GM18499 (cell line): ENCODE results near the gene CDC42.

Experiments
- ATAC-seq: cut with Tn5 transposase; IDR thresholded peaks from one replicate; pipeline ENCODE4 v1.9.1; 2021; ENCODE audit warnings: moderate number of reproducible peaks; ENCODE audit not compliant: insufficient read depth, unreplicated experiment

The CDC42 gene

DNA sequence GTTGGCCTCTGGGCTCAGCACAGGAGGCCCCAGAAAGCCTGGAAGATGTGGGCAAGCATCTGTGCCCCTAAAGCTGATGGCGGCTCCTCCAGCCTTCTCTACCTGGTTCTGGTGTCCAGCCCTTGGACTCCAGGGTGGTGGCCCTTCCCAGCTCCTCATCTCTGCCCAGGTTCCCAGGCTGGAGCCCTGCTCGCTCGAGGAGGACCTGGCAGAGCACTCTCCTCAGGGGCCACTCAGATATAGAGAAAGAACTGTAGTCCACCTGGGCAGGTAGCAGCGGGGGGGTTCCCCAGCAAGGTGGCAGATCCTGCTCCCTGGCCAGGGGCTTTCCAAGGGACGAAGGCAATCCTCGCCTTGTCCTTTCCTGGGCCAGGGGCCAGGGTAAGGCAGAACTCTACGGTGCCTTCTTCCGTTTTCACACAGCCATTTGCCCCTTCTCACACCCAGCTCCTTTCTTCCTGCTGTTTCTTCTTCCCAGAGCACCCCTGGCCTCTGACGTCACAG is 71.4 kb downstream of the CDC42 start:
- no peak for ATAC-seq

DNA sequence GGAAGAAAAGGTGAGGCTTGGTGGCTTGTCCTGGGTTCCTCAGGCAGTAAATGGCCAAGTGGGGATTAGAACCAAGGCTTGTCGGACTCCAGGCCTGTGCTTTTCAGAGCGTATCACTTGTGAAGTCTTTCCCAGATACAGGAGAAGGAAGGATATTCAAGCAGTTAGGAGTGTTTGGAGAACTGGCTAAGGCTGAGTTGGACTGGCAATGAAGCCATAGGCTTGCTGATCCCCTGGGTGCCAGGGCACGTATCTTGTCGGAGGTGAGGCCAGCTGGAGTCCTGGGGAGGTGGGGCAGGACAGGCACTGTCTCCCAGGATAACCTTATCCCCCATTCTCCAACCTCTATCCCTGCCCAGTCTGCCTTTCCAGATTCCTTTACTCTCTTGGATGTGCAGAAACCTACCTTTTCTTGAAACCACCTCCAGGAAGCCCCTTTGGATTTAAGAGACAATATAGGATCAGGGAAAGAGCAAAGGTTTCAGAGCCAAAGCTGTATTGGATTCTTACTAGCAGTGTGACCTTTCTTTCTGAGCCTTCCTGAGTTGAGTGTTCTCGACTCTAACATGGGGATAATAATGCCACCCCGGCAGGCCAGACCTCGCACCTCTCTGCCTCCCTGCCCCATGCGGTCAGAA is 72.2 kb downstream of the CDC42 start:
- no peak for ATAC-seq

DNA sequence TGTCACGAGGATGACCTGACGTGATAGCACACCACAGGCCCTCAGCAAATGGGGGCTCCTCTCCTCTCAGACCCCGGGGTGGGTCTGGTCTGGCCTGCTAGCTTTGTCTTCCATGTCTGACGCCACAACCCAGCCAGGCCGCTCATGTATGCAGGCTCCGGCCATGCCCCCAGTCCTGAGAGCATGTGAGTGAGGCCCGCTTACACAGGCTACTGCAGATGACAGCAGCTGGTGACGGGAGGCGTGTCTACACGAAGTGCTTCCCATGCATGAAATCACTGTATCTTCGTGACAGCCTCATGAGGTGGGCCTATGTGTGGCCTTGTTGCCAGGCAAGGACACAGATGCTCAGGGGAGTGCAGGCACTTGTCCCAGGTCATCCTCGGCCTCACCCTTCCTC is 74.0 kb downstream of the CDC42 start:
- no peak for ATAC-seq

DNA sequence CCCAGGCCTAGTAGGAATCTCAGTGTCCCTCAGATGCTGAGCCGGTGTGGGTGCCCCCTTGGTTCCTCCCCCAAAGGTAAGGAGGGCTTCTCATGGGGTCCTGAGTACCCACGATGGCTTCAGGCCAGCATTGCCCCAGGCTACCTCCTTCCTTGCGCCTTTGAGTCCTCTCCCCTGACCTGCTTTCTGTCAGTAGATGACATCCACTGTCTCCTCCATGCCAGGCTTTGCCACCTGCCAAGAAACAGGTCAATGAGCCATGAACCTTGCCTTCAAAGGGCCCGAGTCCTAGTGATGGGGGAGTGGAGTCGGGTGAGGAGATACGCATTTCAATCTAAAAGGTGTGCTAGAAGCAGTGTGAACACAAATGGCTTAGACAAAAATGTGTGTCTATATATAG is 74.7 kb downstream of the CDC42 start:
- ATAC-seq = no peak

DNA sequence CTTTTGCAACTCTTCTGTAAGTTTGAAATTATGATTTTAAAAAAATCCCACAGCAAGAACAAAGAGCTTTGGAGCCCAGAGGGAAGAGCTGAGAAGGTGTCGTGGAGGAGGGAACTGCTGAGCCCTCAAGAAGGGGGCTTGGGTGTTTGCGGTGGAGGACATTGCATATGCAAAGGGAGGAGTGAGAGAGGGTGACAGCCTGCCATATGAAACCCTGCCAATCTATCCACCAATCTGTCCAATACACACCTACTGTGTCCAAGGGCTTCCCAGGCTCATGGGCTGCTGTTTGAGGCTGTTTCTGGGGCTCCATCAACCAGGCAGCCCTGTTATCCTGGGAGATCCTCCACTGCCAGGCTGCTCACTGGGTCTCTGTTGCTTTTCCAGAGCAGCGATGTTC is 75.2 kb downstream of the CDC42 start:
- no peak for ATAC-seq

DNA sequence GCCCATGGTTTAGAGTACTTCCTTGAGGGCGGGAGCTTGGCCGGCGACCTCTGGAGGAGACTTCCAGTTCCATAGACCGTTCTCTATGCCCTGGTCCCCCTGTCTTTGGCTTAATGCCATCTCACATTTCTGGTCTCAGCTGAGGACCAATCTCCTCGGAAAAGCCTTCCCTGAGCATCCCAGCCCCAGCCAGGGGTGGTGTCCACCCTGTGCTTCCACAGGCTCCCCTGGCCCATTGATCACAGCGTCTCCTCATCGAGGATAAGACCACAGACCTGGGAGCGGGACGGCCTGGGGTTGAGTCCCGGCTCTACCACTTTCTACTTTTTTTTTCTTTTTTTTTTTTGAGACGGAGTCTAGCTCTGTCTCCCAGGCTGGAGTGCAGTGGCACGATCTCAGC is 75.9 kb downstream of the CDC42 start:
- ATAC-seq = no peak

DNA sequence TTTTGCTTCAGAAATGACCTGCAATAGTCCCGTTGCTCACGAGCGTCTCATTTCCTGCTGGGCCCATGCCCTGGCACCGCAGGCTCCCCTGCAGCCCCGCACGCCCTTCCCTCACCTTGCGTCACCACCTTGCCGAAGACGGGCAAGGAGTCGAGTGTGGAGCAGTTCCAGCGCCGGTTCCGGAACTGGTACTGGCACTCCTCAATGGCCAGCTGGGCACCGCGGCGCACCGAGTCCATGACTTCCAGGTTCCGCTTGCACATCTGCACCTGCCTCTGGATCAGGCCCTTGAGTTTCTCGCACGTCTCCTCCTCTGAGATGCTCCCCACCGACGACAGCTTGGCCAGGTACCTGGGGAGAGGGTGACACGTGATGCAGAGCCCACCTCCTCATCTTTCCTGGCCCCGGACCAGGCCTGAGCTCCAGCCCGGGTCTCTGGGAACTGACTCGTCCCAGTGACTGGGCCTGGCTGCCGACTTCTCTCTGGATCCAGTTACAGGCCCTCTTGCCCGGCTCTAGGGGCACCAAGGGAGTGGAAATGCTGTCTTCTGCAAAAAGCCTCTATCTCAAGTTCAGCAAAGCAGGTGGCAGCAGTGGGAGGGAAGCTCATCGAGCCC is 77.1 kb downstream of the CDC42 start:
- no peak for ATAC-seq

DNA sequence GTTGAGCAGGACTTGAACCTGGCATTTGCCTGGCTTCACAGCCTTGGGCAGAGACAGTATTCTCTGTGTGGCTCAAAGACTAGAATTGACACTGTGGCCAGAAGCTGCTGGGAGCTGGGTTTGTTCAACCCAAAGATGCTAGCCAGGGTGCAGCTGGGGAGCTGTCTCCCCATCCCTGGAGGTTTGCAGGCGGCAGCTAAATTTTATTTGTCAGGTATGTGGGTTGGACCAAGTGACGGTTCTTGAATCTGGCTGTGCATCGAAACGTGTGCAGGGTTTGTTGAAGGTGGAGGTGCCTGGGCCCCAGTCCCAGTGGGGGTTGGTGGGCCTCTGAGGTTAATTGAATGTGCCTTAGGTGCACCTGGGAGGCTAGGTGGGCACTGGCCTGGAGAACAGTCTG is 78.6 kb downstream of the CDC42 start:
- ATAC-seq = no peak

DNA sequence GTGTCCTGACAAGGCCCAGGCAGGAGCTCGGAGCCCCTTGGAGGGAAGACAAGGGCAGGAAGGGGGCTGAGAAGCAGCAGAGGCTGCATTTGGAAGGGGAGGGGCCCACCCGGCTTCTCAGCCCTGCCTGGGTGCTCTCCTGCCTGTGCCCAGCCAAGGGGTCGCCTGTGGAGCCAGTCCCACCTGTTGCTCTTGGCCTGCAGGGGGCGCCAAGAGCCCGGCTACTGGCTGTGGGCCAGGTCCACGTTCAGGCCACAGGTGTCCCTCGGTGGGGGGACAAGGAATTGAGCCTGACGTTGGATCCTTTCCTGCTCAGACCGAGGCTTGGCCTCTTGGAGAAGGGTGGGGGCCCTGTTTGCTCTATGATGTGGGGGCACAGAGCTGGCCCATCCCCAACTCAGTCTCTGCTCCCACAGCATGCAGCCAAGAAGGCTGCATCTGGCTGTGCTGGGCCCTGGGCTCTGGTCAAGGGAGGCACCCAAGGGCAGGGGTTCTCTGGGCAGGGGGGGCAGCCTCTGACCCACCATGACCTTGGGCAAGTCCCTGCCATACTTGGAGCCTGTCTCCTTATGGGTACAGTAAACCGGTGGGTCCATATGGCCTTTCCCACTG is 79.5 kb downstream of the CDC42 start:
- ATAC-seq = no peak

DNA sequence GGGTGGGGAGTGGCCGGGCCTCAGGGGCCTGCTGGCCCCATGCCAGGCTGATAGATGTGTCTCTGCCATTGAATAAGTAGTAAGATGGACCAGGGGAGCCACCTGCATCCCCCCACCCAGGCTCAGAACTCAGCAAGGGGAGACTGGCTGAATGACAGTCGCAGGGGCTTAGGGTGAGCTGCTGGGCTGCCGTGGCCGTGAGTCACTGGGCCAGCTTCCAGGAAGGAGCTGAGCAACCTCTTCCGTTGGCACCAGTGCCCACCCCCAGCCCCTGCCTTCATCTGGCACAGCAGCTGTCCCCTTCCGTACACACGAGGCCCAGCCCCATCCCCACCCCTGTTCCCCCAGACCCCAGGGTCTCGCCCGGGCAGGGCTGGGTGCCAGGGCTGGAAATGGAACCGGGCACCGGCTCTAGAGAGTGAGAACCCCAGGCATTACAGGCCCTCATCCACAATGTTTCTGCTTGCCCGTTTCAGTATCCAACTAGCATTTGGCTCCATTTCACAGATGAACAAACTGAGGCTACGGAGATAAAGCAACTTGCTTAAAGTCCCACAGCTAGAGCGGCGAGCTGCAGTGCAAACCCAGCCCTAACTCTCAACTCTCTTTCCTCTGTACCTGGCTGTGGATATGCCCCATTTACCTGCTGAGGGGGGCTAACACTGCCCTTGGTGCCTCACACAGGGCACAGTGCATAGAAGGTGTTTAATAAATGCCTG is 80.2 kb downstream of the CDC42 start:
- ATAC-seq = no peak

DNA sequence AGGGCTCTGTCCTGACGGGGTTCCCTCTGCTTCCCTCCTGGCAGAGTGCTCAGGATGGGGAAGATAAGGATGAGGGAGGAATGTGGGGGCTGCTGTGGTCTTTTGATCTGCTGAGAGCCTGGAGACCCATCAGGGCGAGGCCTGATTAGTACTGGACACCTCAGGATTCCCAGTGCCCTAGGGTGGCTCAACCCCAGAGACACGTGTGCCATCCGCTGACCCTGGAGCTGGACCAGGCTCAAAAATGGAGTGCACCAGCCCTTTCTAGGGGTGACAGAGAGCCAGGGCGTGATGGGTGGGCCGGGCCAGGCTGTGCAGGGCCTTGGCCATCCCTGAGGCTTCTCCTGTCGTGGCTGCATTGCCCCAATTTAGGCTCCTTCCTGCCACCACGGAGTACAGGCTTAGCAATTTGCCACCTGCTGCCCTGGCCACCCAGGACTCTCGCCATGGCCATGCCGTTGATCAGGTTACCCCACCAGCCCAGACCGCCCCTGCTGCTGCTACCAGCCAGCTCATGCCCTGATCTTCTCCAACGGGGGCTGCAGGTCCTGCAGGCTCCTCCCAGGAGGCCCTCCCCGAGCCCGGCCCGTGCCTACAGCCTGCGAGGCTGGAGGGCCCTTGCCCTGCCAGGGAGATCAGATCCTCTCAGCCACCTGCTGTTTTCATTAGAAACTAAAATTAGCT is 80.9 kb downstream of the CDC42 start:
- no peak for ATAC-seq

DNA sequence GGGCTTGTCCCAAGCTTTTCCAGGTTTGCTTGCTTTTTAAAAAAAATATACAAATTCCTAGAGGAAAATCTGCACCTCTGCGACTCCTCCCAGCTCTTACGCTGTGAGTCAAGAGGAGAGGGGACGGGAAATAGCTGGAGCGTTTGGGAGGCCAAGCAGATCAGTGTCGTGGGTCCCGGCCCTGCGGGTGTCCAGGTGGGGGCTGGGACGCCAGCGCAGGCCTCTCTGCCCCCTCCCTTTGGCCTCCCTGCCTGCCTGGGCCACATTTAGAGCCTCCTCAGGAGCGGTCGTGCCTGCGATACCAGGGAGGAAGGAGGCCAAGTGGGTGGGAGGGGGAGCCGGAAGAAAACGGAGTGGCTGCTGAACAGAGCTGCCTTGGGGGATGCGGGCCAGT is 81.4 kb downstream of the CDC42 start:
- ATAC-seq = no peak

DNA sequence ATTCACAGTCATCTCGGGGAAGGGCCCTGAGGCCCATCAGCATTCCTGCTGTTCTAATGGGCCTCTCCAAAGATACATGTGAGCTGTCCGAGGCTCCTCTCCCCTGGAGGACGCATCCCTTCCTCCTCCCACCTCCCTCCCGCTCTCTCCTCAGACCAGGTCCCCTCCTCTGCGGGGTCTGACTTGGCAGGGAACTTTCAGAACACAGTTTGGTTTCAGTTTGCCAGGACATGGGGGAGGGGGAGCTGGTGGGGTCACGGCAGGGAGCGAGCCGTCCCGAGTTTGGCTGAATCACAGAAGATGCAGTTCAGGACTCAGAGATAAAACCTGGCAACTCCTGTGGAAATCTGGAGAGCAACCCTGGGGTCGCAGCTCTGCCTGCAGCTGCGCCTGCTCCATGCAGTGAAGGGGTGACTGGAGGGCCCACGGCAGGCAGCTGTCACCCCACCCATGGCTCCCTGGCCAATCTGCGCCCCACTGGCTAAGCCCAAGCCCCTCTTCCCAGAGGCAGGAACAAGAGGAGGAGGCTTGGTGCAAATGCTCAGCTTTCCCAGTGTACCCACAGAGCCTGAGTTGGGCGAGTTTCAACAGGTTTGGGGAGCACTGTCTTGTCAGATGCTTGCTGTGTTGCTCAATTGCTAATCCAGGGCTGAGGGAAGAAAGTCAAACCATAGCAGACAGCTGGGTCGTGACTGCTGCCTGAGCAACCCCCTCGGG is 84.7 kb downstream of the CDC42 start:
- ATAC-seq = no peak

DNA sequence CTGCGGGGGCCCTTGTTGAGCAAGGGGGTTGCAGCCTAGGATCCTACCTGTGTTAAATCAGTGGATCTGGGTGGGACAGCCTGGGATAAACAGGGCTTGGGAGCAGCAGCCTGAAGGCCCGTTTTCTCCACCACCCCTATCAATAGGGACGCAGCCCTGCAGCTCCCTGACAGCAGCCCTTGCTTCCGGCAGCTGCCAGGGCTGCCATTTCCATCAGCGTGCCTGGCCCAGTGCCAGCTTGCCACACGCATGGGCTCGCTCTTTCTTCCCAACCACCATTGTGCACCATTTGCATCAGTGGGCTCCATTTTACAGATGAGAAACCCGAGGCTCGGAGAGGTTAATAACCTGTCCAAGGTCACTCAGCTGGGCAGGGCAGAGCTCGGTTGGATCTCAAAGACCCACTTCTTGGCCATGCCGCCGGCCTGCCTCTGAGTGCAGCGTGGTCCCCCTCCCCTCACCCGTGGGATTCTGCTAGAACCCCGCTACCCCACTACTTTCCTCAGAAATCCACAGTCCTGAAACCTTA is 86.6 kb downstream of the CDC42 start:
- no peak for ATAC-seq

DNA sequence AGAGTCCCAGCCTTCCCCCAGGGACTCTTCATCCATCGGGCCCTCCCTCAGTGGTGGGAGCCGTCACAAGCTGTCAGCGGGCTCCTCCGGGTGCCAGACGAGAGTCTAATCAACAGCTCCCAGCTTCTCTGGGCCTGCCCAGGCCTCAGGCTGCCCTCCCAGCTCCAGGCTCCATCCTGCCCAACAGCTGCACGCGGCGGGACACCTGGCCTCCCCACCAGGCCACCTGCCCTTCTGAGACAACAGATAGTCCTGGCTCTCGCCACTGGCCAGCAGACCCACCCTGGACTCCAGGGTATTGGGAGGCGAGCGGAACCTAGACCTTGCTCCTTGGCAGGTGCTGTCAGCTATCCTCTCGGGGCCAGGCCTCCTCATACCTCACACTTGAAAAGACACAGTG is 87.3 kb downstream of the CDC42 start:
- no peak for ATAC-seq
